ENCODE results near the gene CFTR.
"Not testable (repeated sequence)": the region's sequence is repeated elsewhere in the genome, so short reads cannot be mapped to it uniquely, and the experiment has no call there.

Gene CFTR

DNA sequence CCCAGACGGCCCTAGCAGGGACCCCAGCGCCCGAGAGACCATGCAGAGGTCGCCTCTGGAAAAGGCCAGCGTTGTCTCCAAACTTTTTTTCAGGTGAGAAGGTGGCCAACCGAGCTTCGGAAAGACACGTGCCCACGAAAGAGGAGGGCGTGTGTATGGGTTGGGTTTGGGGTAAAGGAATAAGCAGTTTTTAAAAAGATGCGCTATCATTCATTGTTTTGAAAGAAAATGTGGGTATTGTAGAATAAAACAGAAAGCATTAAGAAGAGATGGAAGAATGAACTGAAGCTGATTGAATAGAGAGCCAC, 184 bp downstream of the CFTR start:
- TF ChIP-seq ZNF274 (IDR thresholded peaks at IDR 0.05; ENCODE audit: low read depth, low read length), result no peak
- peak overlapping the region; percentile 23; the same call in 1 of the 2 replicates for H3K4me3 ChIP-seq (ENCODE audit: low read length)

DNA sequence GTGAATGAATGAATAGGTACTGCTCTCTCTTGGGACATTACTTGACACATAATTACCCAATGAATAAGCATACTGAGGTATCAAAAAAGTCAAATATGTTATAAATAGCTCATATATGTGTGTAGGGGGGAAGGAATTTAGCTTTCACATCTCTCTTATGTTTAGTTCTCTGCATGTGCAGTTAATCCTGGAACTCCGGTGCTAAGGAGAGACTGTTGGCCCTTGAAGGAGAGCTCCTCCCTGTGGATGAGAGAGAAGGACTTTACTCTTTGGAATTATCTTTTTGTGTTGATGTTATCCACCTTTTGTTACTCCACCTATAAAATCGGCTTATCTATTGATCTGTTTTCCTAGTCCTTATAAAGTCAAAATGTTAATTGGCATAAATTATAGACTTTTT, 1.2 kb downstream of the CFTR start:
- no peak overlapping the region for H3K4me3 ChIP-seq (ENCODE audit: low read length)
- TF ChIP-seq ZNF274 (IDR thresholded peaks at IDR 0.05; ENCODE audit: low read depth, low read length), result no peak

DNA sequence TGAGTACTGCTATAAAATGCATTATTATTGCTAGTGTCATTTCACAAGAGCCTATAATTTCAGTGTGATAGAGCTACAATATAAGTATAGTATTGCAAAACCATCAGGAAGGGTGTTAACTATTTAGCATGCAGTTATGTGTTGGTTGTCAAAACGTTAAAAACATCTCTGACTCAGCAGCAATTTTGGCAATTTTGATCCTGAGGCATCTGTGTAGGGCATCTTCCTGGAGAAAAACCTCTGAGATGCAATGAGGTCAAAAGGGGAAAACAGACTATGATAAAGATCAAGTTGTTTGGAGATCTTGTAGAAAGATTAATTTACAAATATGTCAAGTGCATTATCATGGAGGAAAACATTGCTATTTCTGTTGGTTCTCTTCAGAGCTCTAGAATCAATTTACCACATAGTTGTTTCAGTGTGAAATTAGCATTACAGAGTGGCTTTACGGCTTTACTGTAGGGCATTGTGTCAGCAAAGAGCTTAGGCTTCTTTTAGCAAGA, 5.3 kb downstream of the CFTR start:
- no peak overlapping the region for H3K4me3 ChIP-seq (ENCODE audit: low read length)
- TF ChIP-seq ZNF274 (IDR thresholded peaks at IDR 0.05; ENCODE audit: low read depth, low read length), result no peak

DNA sequence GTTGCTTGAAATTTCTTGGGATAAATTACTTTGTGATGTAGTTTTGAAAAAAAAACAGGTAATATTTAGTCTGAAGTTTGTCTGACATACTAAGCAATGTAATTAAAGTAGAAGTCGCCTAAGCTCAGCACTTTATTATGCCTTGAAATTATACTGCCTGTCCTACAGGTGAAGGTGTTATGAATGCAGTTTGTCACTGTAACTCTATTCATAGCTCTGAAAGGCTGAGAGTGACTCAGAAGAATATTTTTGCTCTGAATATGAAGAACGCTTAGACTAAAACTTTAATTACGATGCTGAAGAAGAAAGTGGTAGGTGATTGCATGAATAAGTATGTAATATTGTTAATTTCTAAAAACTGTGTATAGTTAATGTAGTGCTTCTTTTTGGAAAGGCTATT, 9.2 kb downstream of the CFTR start:
- no peak for TF ChIP-seq ZNF274 (IDR thresholded peaks at IDR 0.05; ENCODE audit: low read depth, low read length)
- H3K4me3 ChIP-seq (ENCODE audit: low read length), result no peak overlapping the region

DNA sequence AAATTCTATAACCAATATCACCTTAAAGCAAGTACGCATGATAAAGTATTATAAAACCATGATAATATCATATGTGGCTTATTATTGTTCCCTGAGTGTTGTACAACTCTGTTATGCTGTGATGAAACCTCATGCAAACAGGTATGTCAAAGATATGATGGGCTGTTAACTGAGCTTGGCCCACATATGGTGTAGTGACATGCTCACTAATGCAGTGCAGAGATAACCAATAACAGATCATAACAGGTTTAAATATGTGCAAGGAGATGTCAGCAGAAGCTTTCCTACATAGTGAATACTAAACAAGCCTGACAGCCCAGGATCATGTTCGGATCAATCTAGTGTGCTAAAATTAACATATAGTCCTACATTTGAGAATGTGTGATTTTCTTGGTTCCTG, 9.6 kb downstream of the CFTR start:
- no peak for TF ChIP-seq ZNF274 (IDR thresholded peaks at IDR 0.05; ENCODE audit: low read depth, low read length)
- H3K4me3 ChIP-seq (ENCODE audit: low read length), result no peak overlapping the region

DNA sequence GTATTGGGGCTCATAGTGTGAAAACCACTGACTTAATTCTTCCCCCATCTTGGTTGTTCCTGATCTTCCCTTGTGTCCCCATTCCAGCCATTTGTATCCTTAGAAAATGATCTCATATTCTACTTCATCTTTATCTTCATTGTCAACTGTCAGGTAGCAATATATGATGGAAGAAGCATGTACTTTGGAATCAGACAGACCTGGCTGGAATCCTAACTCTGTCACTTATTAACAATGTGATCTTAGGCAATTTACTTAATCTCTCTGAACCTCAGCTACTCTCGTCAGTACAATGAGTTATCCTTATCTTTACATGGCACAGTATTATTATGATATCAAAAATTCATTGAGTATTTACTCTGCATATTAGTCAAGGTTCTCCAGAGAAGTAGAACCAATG, 10.1 kb downstream of the CFTR start:
- no peak for TF ChIP-seq ZNF274 (IDR thresholded peaks at IDR 0.05; ENCODE audit: low read depth, low read length)
- H3K4me3 ChIP-seq (ENCODE audit: low read length), result no peak overlapping the region

DNA sequence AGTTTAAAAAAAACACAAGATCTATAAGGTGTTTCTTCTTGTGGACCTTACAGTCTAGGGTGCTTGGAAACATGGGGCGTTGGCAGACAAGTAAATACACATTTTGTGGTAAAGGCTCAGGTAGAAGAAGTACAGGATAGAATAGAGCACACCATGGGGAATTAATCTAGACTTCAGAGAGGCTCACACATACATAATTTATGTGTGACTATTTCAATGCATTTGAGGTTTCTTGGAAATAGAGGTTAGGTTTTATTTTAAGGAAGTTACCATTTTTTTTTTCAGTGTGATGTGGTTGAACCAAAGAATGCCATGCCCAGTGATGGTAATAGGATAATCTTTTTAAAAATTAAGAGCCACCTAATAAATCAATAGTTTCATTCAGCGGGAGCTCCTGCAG, 12.8 kb downstream of the CFTR start:
- H3K4me3 ChIP-seq (ENCODE audit: low read length), result no peak overlapping the region
- TF ChIP-seq ZNF274 (IDR thresholded peaks at IDR 0.05; ENCODE audit: low read depth, low read length), result no peak

DNA sequence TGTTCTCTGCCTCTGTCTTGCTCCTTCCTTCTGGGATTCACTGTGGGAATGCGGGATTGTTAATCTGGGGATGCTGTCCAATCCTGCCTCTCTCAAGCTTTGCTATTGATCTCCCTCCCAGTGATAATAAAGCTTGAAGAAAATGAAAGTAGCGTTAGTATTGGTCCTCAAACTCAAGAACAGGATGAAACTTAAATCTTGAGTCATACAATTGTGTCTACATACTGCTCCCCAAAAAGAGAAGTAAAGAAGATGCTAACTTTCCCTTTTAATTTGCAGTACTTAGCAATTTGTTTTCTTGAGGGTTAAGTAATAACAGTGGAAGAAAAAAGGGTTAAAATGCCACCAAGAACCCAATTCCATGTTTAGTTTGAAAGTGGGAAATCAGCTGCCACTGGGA, 13.6 kb downstream of the CFTR start:
- TF ChIP-seq ZNF274 (IDR thresholded peaks at IDR 0.05; ENCODE audit: low read depth, low read length), result no peak
- H3K4me3 ChIP-seq (ENCODE audit: low read length), result no peak overlapping the region

DNA sequence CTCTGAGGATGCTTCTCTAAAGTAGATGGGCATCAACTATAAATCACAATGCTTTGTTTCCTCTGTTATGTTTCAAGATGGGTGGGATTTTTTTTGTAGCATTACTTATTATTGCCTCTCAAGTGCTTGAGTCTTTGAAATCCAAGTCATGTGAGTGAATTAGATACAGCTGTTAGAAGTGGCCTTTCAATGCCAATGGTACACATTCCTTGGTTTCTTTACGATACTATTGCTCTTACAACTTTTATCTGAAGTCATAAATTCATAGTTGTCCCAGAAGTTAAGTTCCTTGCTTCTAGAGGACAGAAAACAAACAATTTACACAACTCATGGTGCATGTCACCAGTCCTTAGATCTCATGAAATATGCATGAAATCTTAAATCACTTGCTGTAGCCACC, 15.5 kb downstream of the CFTR start:
- H3K4me3 ChIP-seq (ENCODE audit: low read length), result no peak overlapping the region
- no peak for TF ChIP-seq ZNF274 (IDR thresholded peaks at IDR 0.05; ENCODE audit: low read depth, low read length)

DNA sequence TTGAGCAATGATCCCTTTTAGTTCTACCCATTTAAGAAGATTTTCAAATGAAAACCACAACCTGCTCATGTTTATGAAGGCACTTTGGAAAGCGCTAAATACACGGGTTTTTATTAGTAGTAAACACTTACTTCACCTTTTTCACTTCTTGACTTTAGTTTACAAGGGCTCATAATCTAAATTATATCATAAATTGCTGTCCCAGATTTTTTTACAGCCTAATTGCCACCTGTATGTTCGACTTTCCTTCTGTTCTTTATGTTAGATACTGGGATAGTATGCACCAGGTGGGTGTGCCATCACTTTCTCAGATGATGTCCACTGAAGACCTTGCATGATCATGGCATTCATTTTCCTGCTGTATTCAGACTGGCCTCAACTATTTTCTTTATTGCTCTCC, 22.5 kb downstream of the CFTR start:
- TF ChIP-seq ZNF274 (IDR thresholded peaks at IDR 0.05; ENCODE audit: low read depth, low read length), result no peak
- H3K4me3 ChIP-seq (ENCODE audit: low read length), result no peak overlapping the region

DNA sequence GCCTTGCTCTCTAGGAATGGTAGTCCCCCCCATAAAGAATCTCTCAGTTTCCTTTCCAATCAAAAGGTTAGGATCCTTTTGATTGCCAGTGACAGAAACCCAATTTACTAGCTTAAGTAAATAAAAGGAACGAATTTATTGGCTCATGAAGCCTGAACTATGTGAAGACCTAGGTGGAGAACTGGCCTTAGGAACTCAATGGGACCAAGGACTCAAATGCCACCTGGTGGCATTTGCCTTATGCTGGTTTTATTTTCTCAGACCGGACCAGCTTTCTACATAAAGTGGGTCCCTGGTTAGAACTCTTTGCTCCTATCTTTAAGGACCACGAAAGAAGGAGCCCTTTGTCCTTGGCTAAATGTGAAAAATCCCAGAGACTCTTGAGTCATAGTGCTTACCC, 25.4 kb downstream of the CFTR start:
- no peak for TF ChIP-seq ZNF274 (IDR thresholded peaks at IDR 0.05; ENCODE audit: low read depth, low read length)
- no peak overlapping the region for H3K4me3 ChIP-seq (ENCODE audit: low read length)

DNA sequence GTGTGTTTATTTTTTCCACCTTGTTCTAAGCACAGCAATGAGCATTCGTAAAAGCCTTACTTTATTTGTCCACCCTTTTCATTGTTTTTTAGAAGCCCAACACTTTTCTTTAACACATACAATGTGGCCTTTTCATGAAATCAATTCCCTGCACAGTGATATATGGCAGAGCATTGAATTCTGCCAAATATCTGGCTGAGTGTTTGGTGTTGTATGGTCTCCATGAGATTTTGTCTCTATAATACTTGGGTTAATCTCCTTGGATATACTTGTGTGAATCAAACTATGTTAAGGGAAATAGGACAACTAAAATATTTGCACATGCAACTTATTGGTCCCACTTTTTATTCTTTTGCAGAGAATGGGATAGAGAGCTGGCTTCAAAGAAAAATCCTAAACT, 28.9 kb downstream of the CFTR start:
- TF ChIP-seq ZNF274 (IDR thresholded peaks at IDR 0.05; ENCODE audit: low read depth, low read length), result no peak
- no peak overlapping the region for H3K4me3 ChIP-seq (ENCODE audit: low read length)

DNA sequence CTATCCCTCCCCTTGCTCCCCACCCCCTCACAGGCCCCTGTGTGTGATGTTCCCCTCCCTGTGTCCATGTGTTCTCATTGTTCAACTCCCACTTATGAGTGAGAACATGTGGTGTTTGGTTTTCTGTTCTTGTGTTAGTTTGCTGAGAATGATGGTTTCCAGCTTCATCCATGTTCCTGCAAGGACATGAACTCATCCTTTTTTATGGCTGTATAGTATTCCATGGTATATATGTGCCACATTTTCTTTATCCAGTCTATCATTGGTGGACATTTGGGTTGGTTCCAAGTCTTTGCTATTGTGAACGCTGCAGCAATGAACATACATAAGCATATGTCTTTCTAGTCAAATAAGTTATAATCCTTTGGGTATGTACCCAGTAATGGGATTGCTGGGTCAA, 37.4 kb downstream of the CFTR start:
- H3K4me3 ChIP-seq (ENCODE audit: low read length), result not testable (repeated sequence)

DNA sequence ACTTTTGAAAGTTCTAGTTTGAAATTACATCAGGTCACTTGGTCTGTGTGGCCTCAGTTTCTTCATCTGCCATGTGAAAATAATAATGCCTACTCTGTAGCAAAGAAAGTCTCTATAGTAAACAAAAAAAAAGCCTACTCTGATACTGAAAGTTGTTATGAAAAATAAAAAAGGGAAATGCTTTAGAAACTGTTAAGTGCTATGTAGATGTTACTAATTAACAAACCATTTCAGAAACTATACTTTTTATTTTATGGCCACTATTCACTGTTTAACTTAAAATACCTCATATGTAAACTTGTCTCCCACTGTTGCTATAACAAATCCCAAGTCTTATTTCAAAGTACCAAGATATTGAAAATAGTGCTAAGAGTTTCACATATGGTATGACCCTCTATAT, 50.6 kb downstream of the CFTR start:
- no peak overlapping the region for H3K4me3 ChIP-seq (ENCODE audit: low read length)
- no peak for TF ChIP-seq ZNF274 (IDR thresholded peaks at IDR 0.05; ENCODE audit: low read depth, low read length)

DNA sequence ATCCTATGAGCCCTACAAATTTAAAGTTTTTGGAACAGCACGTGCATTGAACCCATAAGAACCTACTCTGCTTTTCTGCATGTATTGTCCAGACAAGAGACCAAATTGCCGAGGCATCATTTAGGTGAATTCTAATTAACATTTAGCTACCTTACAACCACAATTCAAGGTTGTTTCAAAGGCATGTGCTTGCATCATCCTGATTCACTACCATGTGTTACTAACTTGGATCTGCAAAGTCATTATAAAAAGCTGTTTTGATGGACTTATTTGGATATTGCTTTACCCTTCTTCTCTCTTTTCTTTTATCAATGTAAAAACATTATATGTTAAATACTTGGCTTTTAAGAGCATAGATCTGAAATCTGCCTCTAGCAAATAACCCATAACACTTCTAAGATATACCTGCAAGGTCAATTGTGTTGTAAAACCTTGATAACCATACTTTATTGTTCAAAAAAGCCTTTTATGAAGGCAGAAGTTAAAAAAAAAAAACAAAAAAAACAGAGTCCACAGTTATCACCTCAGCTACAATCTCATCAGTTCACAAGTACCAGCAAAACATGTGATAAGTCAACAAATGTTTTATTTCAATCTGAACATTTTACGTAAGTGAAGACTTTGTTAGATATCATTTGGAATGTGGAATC, 51.9 kb downstream of the CFTR start:
- H3K4me3 ChIP-seq (ENCODE audit: low read length), result no peak overlapping the region
- no peak for TF ChIP-seq ZNF274 (IDR thresholded peaks at IDR 0.05; ENCODE audit: low read depth, low read length)

DNA sequence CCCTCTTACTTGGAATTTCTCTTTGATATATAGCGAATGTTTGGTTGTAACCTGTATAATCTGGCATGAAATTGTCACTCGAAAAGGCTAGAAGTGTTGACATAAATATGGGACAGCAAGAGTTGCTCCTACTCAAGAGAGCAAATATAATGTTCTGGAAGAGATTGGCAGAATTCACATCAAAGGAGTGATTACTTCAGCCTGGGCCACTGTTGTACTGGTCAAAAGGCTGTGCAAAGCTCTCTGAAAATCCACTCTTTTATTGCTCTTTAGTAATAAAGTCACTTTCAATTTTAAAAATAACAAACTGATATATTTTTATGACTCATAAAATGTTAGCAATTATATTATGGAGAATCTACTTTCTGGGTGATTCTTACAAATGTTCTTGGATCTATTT, 58.2 kb downstream of the CFTR start:
- H3K4me3 ChIP-seq (ENCODE audit: low read length), result no peak overlapping the region
- TF ChIP-seq ZNF274 (IDR thresholded peaks at IDR 0.05; ENCODE audit: low read depth, low read length), result no peak
